RWPE2 (cell line): ENCODE measurements around the gene ANXA9.

Source experiments
- ATAC-seq: fragments of 200-7000 bp; cut with Tn5 transposase; 3 replicates; pipeline ENCODE4 v1.9.1; 2021; ENCODE audit warnings: low read depth
- DNase-seq: peaks from one replicate; pipeline ENCODE4 v3.0.0-alpha.2; 2020; ENCODE audit warnings: low spot score
- H3K27ac ChIP-seq: fragments of 450-650 bp; 2 replicates; pipeline ENCODE4 v1.5.1; 2017; ENCODE audit warnings: mild to moderate bottlenecking; ENCODE audit not compliant: poor library complexity, severe bottlenecking
- H3K27me3 ChIP-seq: fragments of 250-450 bp; sonication (Bioruptor Pico); 2 replicates; pipeline ENCODE4 v1.5.1; 2021; ENCODE audit warnings: mild to moderate bottlenecking, moderate library complexity; ENCODE audit not compliant: insufficient read depth, poor library complexity, severe bottlenecking
- H3K36me3 ChIP-seq: fragments of 250-450 bp; sonication (Bioruptor Pico); 2 replicates; pipeline ENCODE4 v1.5.1; 2020; ENCODE audit warnings: low read depth, mild to moderate bottlenecking, moderate library complexity
- H3K4me1 ChIP-seq: fragments of 250-450 bp; sonication (Bioruptor Pico); 2 replicates; pipeline ENCODE4 v1.5.1; 2021; ENCODE audit warnings: mild to moderate bottlenecking, moderate library complexity; ENCODE audit not compliant: insufficient read depth, poor library complexity, severe bottlenecking
- H3K4me3 ChIP-seq: fragments of 250-450 bp; sonication (Bioruptor Pico); 2 replicates; pipeline ENCODE4 v1.5.1; 2021; ENCODE audit warnings: mild to moderate bottlenecking, moderate library complexity; ENCODE audit not compliant: severe bottlenecking
- H3K9me3 ChIP-seq: fragments of 250-450 bp; sonication (Bioruptor Pico); 2 replicates; pipeline ENCODE4 v1.5.1; 2021; ENCODE audit warnings: mild to moderate bottlenecking, moderate library complexity; ENCODE audit not compliant: severe bottlenecking
- TF ChIP-seq, protein P1 (sequence below): fragments of 450-650 bp; IDR thresholded peaks from one replicate; pipeline ENCODE4 v1.5.1; 2017; ENCODE audit warnings: mild to moderate bottlenecking, moderate library complexity; ENCODE audit not compliant: poor library complexity, severe bottlenecking

Gene ANXA9

DNA sequence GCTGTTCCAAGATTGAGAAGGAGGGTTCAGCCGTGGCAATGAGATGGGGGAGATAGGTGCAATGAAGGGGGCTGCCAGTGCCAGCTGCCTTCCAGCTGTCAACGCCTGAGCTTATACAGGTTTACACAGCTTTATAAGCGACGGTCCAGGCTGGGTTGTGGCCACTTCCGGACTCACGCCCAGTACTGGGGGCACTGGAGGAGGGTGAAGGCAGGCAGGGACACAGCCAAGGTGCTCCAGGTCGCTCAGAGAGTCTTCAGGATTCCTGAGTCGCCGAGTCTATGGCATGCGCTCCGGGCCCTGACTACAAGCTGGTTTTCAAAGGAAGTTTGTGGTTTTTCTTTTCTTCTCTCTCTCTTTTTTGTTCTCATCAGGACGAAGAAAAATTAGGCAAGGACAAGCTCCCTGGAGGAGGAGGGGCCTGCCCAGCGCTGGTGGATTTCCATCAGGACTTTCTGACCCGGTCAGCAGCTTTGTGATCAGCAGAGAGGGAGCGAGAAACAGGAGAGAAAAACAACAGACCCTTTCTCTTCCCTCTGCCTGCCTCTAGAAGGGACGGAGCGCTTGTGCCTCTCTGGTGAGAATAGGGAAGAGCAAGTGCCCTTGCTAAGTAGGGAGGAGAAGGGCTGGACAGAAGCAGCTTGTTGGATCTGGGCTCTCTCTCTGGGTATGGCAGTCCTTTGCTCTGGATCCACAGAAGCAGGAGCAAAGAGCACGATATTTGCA lies 24.4 kb downstream of the ANXA9 start, which contains the start of gene MINDY1:
TSS of gene MINDY1 (minus strand) at position 576 of the 726 bp plus-strand sequence. CDS start 4,285 bp downstream, outside the sequence.
- Histone ChIP-seq H3K27ac (peak within 1 kb of the TSS; percentile 75), H3K4me1 (peaks cover 18% of the 10 kb centered on the region), H3K27me3 (no peaks in the 10 kb centered on the region), H3K36me3 (no peaks in the 10 kb centered on the region; the same call in 1 of the 2 replicates), H3K4me3 (peak within 1 kb of the TSS; percentile 30), H3K9me3 (no peaks in the 10 kb centered on the region)
- peak; percentile 85 for ATAC-seq
- peak; percentile 60 for DNase-seq
- TF ChIP-seq, protein P1, sequence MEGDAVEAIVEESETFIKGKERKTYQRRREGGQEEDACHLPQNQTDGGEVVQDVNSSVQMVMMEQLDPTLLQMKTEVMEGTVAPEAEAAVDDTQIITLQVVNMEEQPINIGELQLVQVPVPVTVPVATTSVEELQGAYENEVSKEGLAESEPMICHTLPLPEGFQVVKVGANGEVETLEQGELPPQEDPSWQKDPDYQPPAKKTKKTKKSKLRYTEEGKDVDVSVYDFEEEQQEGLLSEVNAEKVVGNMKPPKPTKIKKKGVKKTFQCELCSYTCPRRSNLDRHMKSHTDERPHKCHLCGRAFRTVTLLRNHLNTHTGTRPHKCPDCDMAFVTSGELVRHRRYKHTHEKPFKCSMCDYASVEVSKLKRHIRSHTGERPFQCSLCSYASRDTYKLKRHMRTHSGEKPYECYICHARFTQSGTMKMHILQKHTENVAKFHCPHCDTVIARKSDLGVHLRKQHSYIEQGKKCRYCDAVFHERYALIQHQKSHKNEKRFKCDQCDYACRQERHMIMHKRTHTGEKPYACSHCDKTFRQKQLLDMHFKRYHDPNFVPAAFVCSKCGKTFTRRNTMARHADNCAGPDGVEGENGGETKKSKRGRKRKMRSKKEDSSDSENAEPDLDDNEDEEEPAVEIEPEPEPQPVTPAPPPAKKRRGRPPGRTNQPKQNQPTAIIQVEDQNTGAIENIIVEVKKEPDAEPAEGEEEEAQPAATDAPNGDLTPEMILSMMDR: peak; percentile 49

DNA sequence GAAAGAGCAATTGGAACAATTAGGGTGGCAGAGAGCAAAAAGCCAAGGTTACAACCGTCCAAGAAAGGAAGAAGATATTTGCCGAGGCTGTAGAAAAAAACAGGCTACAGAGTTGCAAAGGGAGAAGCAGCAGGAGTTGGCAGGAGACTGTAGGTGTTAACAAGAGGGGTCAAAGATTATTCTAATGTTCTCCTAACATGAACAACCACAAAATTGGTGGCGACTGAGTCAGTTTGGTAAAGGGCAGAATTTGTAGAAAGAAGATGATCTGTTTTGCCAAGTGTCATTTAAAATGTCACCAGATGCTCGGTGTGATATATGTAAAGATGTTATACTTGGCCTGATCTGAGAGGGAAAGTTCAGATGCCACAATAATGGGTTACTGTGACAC lies 25.8 kb downstream of the ANXA9 start:
- ATAC-seq (no peak), DNase-seq (no peak)
- TF ChIP-seq, protein P1: no peak
- H3K4me3 ChIP-seq: peak overlapping the region; percentile 61
- no peaks in the 10 kb centered on the region for H3K27me3 ChIP-seq
- no peaks in the 10 kb centered on the region; the same call in 1 of the 2 replicates for H3K36me3 ChIP-seq
- H3K27ac ChIP-seq: peak overlapping the region; percentile 75
- no peaks in the 10 kb centered on the region for H3K9me3 ChIP-seq
- H3K4me1 ChIP-seq: peaks cover 18% of the 10 kb centered on the region

DNA sequence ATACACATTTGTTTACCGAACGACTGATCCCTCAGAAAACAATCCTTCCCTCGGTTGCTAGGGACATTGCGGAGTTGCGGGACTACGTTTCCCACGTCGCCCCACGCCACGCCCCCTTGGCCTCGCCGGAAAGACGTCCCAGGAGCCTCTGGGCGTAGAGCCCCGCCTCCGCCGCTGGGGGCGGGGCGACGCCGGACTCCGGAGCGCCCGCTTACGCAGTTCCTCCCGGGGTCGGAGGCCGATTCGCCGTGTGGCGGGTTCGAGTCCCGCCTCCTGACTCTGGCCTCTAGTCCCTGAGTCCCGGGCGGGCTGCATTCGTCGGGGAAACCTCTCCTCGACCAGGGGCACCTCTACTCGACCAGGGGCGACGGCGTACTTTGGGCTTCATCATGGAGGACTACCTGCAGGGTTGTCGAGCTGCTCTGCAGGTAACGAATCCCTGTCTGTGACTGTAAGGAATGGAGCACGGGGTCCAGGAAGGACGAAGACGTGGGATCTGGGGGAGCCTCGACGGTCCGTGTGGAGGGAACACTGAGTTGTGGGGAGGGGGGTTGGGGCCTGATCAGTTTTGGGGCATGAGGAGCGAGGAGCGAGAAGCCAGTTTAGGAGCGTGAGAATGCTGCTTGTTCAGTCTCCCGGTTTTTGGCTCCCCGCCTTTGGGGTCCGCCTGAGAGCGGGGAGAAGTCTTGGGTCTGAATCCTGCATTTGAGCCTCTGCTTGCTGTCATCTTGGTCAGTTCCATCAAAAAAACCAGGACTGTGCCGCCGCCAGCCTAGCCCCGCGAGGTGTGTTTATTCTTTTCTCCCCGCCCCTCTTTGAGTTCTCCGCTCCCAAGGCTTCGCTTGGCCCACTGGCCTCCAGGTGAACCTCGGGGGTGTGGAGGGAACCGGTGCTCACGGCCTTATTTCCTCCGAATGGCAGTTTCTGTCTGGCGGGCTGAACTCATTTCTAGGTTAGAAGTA lies 26.4 kb downstream of the ANXA9 start, which contains the start of gene PRUNE1:
TSS of gene PRUNE1 (plus strand) at position 206 of the 962 bp plus-strand sequence. CDS start at position 390, 184 bp downstream.
- Histone ChIP-seq H3K36me3 (no peaks in the 10 kb centered on the region; the same call in 1 of the 2 replicates), H3K4me3 (peak within 1 kb of the TSS; percentile 61), H3K27ac (peak within 1 kb of the TSS; percentile 75), H3K27me3 (no peaks in the 10 kb centered on the region), H3K9me3 (no peaks in the 10 kb centered on the region), H3K4me1 (peaks cover 18% of the 10 kb centered on the region)
- DNase-seq (peak; percentile 96), ATAC-seq (peak; percentile 68)
- TF ChIP-seq, protein P1: no peak

DNA sequence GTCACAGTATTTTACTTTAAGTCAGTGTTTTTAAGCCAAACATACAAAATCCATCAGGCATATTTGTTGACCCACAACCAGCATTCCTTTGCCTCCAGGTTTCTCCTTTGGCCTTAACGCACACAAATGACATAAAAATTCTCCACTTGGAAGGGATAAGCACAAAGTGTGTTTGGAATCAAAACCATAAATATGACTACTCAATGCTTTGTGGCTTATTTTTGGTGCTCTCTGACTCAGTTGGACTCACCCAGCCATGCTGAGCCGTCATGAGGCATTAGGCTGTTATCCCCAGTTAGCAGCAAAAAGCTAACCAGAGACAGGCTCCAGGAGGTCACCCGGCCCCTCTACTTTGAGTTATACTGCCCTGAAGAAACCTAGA lies 27.1 kb downstream of the ANXA9 start:
- Histone ChIP-seq H3K9me3 (no peaks in the 10 kb centered on the region), H3K4me1 (peaks cover 15% of the 10 kb centered on the region), H3K4me3 (peak overlapping the region; percentile 61), H3K27ac (peak overlapping the region; percentile 75), H3K27me3 (no peaks in the 10 kb centered on the region), H3K36me3 (no peaks in the 10 kb centered on the region; the same call in 1 of the 2 replicates)
- TF ChIP-seq, protein P1: no peak
- ATAC-seq (no peak), DNase-seq (no peak)
